Activated T-helper 1 cell treated with Interleukin-2 at 50 U/mL for 16 hours (primary cell): Measurements from ENCODE around the gene ZDHHC3.
"Not testable (repeated sequence)": the region's sequence is repeated elsewhere in the genome, so short reads cannot be mapped to it uniquely, and the experiment has no call there.

Source experiments
- DNase-seq: peaks from one replicate; pipeline ENCODE4 v3.0.0-alpha.2; 2020; ENCODE audit warnings: low read depth

The ZDHHC3 gene

GRCh38 chr3:44963571-44964325 lies 12.2 kb downstream of the ZDHHC3 start:
- no peak for DNase-seq

- no peak for DNase-seq
These were observed 13.2 kb downstream of the ZDHHC3 start for GRCh38 chr3:44962621-44963393.

GRCh38 chr3:44961888-44962287 lies 14.1 kb downstream of the ZDHHC3 start:
- no peak for DNase-seq

- DNase-seq = no peak
These were observed 15.5 kb downstream of the ZDHHC3 start for GRCh38 chr3:44960387-44961026.

GRCh38 chr3:44958386-44958785 lies 17.6 kb downstream of the ZDHHC3 start:
- DNase-seq = no peak

- DNase-seq = no peak
These were observed 18.0 kb downstream of the ZDHHC3 start for GRCh38 chr3:44957986-44958385.

- DNase-seq = no peak
These were observed 20.1 kb downstream of the ZDHHC3 start for GRCh38 chr3:44955917-44956316.

GRCh38 chr3:44954962-44955361 lies 21.0 kb downstream of the ZDHHC3 start:
- DNase-seq = no peak

- no peak for DNase-seq
These were observed 21.7 kb downstream of the ZDHHC3 start for GRCh38 chr3:44954304-44954703.

- DNase-seq = no peak
These were observed 23.3 kb downstream of the ZDHHC3 start for GRCh38 chr3:44952689-44953088.

GRCh38 chr3:44950275-44950734 lies 25.7 kb downstream of the ZDHHC3 start:
- no peak for DNase-seq

- DNase-seq = not testable (repeated sequence)
These were observed 26.2 kb downstream of the ZDHHC3 start for GRCh38 chr3:44949770-44950169.

- DNase-seq = no peak
These were observed 27.7 kb downstream of the ZDHHC3 start for GRCh38 chr3:44948239-44948638.

- no peak for DNase-seq
These were observed 33.6 kb downstream of the ZDHHC3 start for GRCh38 chr3:44942202-44942921.

- no peak for DNase-seq
These were observed 36.4 kb downstream of the ZDHHC3 start for GRCh38 chr3:44939581-44940036.

- DNase-seq = no peak
These were observed 42.7 kb downstream of the ZDHHC3 start for GRCh38 chr3:44932986-44933944.

- DNase-seq = no peak
These were observed 43.7 kb downstream of the ZDHHC3 start for GRCh38 chr3:44932271-44932670.

- no peak for DNase-seq
These were observed 44.2 kb downstream of the ZDHHC3 start for GRCh38 chr3:44931791-44932190.

GRCh38 chr3:44930911-44931310 lies 45.1 kb downstream of the ZDHHC3 start:
- no peak for DNase-seq

GRCh38 chr3:44929782-44930181 lies 46.2 kb downstream of the ZDHHC3 start:
- no peak for DNase-seq

- DNase-seq = no peak
These were observed 48.6 kb downstream of the ZDHHC3 start for GRCh38 chr3:44927371-44927770.
